ENCODE measurements around the gene ARL5C.

ARL5C gene

DNA sequence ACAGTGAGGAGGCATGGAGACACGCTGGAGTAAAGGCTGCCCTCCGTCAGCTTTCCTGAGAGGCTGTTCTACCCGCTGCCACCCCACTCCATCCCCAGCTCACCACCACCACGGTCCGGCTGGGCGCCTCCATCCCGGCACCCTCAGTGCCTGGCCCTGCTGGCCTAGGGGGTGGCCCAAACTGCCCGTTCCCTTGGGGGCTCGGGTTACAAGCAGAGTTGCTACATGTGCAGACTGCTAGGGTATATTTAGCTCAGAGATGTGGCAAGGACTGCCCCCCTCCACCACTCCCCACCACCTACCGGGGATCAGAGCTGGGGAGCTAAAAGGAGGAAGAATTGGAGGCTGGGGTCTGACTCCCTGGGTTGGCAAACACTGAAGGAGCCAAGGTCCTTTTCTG is 27.4 kb upstream of the ARL5C start:
- TF ChIP-seq, protein P1, sequence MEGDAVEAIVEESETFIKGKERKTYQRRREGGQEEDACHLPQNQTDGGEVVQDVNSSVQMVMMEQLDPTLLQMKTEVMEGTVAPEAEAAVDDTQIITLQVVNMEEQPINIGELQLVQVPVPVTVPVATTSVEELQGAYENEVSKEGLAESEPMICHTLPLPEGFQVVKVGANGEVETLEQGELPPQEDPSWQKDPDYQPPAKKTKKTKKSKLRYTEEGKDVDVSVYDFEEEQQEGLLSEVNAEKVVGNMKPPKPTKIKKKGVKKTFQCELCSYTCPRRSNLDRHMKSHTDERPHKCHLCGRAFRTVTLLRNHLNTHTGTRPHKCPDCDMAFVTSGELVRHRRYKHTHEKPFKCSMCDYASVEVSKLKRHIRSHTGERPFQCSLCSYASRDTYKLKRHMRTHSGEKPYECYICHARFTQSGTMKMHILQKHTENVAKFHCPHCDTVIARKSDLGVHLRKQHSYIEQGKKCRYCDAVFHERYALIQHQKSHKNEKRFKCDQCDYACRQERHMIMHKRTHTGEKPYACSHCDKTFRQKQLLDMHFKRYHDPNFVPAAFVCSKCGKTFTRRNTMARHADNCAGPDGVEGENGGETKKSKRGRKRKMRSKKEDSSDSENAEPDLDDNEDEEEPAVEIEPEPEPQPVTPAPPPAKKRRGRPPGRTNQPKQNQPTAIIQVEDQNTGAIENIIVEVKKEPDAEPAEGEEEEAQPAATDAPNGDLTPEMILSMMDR (conservative IDR thresholded peaks at IDR 0.05) = no peak
- no peak overlapping the region for H3K27ac ChIP-seq

GRCh38 chr17:39192901-39193300 is 26.9 kb upstream of the ARL5C start:
- TF ChIP-seq, protein P1 (conservative IDR thresholded peaks at IDR 0.05) = no peak
- H3K27ac ChIP-seq = no peak overlapping the region

GRCh38 chr17:39191750-39192510 is 26.0 kb upstream of the ARL5C start:
- H3K27ac ChIP-seq = no peak overlapping the region
- TF ChIP-seq, protein P1 (conservative IDR thresholded peaks at IDR 0.05) = no peak

- TF ChIP-seq, protein P1 (conservative IDR thresholded peaks at IDR 0.05) = no peak
- no peak overlapping the region for H3K27ac ChIP-seq
These were observed 21.3 kb upstream of the ARL5C start for GRCh38 chr17:39187152-39187830.

GRCh38 chr17:39186481-39187002 is 20.6 kb upstream of the ARL5C start:
- TF ChIP-seq, protein P1 (conservative IDR thresholded peaks at IDR 0.05) = no peak
- H3K27ac ChIP-seq = no peak overlapping the region

GRCh38 chr17:39183720-39184119 is 17.8 kb upstream of the ARL5C start:
- no peak overlapping the region for H3K27ac ChIP-seq
- TF ChIP-seq, protein P1 (conservative IDR thresholded peaks at IDR 0.05) = no peak

- no peak overlapping the region for H3K27ac ChIP-seq
- TF ChIP-seq, protein P1 (conservative IDR thresholded peaks at IDR 0.05) = no peak
These were observed 17.1 kb upstream of the ARL5C start for GRCh38 chr17:39183045-39183444.

All from VCaP (cell line).